ENCODE results near the gene PPP2R5A.
"Not testable (repeated sequence)": the region's sequence is repeated elsewhere in the genome, so short reads cannot be mapped to it uniquely, and the experiment has no call there.

Gene PPP2R5A

DNA sequence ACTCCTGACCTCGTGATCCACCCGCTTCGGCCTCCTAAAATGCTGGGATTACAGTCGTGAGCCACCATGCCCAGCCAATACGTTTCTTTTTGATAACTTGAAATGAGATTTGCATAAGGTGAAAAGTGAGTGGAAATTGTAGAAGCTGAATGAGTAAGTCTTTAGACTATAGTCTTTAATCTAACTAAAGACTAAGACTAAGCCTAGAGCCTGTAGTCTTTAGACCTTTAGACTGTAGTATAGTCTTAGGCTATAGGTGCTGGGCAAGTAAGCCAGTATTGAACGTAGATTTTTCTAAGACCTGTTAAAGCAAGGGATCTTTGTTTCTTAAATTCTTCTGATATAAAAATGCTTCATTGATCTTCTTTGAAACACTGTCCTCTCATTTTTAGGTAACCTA is 12.1 kb downstream of the PPP2R5A start:
- DNase-seq (ENCODE audit: insufficient read length, low spot score): no peak
- FAIRE-seq: no peak
- no peak for TF ChIP-seq POLR2A (IDR thresholded peaks at IDR 0.05; ENCODE audit: low read depth, low read length)

DNA sequence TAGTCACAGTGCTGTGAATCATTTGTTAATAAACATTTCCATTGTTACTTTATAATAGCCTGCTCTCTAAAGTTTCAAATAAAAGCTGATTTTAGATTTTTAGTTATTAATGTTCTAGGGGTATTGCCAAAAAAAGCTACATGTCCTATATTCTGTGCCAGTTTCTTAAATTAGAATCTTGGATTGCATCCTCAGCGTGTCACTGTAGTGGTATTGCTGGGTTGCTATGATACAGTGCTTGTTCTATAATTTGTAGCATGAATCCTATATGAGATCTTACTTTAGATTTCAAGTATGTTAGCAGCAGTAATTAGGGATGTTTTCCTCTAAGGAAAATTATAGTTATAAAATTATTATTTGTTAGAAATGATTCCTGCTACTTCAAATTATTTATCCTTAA is 16.4 kb downstream of the PPP2R5A start:
- DNase-seq (ENCODE audit: insufficient read length, low spot score): no peak
- FAIRE-seq: no peak
- TF ChIP-seq POLR2A (IDR thresholded peaks at IDR 0.05; ENCODE audit: low read depth, low read length): no peak

DNA sequence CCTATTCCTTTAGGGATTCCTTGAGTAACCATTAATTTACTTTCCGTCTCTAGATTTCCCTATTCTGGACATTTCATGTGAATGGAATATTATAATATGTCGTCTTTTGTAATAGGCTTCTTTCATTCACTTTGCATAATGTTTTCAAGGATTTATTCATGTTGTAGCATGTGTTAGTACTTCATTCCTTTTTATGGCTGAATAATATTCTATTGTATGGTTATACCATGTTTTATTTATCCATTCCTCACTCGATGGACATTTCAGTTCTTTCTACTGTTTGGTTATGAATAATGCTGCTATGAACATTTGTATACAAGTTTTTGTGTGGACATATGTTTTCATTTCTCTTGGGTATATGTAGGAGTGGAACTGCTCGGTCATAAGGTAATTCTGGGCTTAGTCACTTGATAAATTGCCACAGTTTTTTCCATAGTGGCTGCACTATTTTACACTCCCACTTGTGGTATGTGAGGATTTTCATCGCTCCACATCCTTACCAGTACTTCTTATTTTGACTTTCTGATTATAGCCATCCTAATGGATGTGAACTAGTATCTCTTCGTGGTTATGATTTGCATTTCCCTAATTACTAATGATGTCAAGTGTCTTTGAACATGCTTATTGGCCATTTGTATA is 17.7 kb downstream of the PPP2R5A start:
- DNase-seq (ENCODE audit: insufficient read length, low spot score): no peak
- peak; percentile 43 for FAIRE-seq
- TF ChIP-seq POLR2A (IDR thresholded peaks at IDR 0.05; ENCODE audit: low read depth, low read length): no peak

DNA sequence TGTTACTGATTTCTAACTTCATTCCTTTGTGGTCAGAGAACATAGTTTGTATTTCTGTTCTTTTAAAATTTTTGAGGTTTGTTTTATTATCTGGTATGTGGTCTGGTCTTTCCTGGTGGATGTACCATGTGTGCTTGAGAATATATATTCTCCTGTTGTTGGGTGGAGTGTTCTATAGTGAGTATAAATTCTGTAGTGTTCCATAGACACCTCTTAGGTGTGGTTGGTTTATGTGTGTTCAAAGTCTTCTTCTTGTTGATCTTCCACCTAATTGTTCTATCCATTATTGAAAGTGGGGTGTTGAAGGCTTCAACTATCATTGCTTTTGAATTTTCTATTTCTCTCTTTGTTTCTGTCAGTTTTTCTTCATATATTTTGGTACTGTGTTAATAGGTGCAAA is 20.1 kb downstream of the PPP2R5A start:
- FAIRE-seq (no peak), DNase-seq (ENCODE audit: insufficient read length, low spot score) (no peak)
- no peak for TF ChIP-seq POLR2A (IDR thresholded peaks at IDR 0.05; ENCODE audit: low read depth, low read length)

DNA sequence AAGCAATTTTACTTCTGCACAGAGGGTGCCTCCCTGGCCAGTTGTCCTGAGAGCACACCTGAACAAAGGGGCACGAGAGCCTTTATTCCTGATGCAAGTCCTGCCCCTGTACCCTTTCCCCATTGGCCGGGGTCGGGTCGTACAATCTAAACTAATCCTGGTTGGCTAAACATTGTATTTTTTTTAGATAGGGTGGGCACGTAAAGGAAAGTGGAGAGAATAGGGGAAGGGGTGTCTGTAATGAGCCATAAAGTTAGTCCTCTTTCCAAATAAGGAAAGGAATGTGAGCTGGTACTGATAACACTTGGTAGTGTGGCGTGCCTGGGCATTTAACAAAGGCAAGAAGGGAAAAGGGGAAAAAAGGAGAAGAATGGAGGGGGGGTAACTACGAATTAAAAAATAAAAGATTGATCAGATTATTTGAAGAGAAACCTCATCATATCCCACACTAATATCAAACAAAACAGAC is 20.8 kb downstream of the PPP2R5A start:
- DNase-seq (ENCODE audit: insufficient read length, low spot score); FAIRE-seq: not testable (repeated sequence)

DNA sequence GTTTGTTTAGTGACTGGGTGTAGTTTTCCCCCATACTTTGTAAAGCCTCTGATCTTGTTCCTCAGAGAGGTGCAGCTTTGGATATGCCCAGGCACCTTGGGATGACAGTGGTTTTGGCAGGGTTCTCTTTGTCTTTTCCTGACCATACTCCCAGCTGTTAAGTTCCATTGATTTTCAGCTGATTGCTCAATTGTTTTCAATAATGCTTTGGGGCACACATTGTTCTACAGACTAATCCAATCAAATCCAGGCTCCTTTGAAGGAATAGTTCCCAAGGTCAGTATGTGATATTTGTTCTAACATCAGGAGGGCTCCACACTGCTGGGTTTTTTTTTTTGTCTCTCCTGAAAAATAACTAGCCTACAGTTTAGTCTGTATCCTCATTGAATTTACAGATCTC is 24.8 kb downstream of the PPP2R5A start:
- no peak for TF ChIP-seq POLR2A (IDR thresholded peaks at IDR 0.05; ENCODE audit: low read depth, low read length)
- DNase-seq (ENCODE audit: insufficient read length, low spot score) (no peak), FAIRE-seq (no peak)

DNA sequence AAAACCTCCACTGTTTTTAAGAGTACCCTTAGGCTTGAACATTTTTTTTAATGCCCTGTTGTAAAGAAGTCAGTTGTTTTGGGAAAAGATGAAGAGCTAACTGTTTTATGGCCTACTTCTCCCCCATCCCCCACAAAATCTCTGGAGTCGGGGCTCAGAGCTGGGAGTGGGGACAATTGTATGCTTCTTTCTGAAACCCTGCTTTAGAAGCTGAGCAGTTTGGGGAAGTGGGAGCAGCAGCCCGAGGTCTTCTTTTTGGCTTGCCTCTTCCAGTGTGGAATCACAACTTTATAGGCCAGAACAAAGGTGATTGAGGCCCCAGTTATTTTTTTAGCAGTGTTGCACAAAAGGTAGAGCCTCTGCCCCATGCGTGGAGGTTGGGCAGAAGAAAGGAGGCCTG is 25.2 kb downstream of the PPP2R5A start:
- DNase-seq (ENCODE audit: insufficient read length, low spot score) (no peak), FAIRE-seq (no peak)
- TF ChIP-seq POLR2A (IDR thresholded peaks at IDR 0.05; ENCODE audit: low read depth, low read length): no peak

DNA sequence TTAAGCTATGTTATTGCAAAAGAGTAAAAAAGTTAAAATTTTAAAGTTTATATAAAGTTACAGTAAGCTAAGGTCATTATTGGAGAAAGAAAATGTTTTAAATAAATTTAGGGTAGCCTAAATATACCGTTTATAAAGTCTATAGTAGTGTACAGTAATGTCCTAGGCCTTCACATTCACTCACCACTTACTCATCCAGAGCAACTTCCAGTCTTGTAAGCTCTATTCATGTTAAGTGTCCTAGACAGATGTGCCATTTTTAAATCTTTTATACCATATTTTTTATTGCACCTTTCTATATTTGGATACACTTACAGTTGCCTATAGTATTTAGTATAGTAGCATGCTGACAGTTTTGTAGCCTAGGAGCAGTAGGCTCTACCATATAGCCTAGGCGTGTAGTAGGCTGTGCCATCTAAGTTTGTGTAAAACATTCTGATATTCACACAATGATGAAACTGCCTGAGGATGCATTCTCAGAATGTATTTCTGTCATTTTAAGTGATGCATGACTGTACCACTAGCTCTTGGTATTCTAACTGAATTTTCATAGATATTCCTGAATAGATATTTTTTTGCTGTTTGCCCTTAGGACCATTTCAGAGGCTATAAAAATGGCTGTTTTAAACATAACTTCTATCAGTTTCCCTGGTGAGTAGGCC is 26.8 kb downstream of the PPP2R5A start:
- FAIRE-seq (no peak), DNase-seq (ENCODE audit: insufficient read length, low spot score) (no peak)
- TF ChIP-seq POLR2A (IDR thresholded peaks at IDR 0.05; ENCODE audit: low read depth, low read length): no peak

DNA sequence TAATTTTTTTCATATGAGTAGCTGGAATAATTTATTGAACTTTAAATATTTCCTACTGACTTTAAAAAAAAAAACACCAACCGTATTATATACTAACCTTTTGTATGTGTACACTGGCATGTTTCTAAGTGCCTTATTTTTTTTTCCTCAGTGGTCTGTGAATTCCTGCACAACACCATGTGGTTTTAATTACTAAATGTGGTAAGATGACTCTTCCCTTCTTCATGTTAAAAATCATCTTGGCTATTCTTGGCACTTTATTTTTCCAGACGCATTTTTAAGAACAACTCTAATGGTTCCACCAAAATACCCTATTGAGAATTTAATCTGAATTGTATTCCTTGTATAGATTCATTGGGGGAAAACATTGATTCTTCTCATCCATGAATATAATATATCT is 28.4 kb downstream of the PPP2R5A start:
- no peak for TF ChIP-seq POLR2A (IDR thresholded peaks at IDR 0.05; ENCODE audit: low read depth, low read length)
- FAIRE-seq (no peak), DNase-seq (ENCODE audit: insufficient read length, low spot score) (no peak)

DNA sequence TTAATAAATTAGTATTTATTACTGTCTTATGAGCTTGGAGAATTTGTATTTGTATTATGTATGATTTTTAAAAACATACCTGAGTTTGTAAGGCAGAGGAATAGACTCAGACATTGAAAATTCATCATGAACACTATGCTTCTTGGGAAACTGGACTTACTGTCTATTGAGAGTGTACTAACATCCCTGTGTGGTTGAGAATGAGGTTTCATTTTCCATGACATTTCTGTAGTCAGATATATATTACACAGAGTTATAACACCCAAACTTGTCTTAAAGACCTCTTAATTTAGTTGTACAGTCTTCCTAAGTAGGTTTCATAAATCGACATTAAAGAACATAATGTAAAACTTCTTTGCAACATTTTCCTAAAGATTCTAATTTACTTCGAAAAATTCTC is 30.0 kb downstream of the PPP2R5A start:
- DNase-seq (ENCODE audit: insufficient read length, low spot score): no peak
- no peak for FAIRE-seq
- no peak for TF ChIP-seq POLR2A (IDR thresholded peaks at IDR 0.05; ENCODE audit: low read depth, low read length)

DNA sequence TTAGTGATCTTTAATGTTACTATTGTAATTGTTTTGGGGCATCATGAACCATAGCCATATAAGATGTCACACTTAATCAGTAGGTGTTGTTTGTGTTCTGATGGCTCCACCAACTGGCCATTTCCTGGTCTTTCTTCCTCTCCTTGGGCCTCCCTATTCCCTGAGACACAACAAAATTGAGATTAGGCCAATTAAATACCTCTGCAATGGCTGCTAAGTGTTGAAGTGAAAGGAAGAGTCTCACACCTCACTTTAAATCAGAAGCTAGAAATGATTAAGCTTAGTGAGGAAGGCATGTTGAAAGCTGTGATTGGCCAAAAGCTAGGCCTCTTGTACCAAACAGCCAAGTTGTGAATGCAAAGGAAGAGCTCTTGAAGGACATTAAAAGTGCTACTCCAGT is 30.7 kb downstream of the PPP2R5A start:
- no peak for DNase-seq (ENCODE audit: insufficient read length, low spot score)
- TF ChIP-seq POLR2A (IDR thresholded peaks at IDR 0.05; ENCODE audit: low read depth, low read length): no peak
- peak; percentile 23 for FAIRE-seq

DNA sequence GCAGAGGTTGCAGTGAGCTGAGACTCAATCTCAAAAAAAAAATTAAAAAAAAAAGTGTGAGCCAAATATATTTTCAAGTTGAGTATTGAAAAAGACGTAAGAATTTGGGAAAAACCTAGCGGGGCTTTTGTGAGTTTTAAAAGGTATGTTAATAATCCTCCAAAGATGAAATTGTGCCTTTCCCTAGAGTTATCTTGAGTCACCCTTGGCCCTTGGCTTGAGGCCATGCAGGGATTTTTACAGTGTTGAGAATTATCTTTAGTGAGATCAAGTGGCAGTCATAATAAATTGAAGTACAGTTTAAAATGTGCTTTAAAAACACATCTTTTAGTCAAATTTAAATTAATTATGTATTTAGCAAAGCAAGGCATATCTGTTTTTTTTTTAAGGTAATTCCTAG is 32.7 kb downstream of the PPP2R5A start:
- no peak for FAIRE-seq

DNA sequence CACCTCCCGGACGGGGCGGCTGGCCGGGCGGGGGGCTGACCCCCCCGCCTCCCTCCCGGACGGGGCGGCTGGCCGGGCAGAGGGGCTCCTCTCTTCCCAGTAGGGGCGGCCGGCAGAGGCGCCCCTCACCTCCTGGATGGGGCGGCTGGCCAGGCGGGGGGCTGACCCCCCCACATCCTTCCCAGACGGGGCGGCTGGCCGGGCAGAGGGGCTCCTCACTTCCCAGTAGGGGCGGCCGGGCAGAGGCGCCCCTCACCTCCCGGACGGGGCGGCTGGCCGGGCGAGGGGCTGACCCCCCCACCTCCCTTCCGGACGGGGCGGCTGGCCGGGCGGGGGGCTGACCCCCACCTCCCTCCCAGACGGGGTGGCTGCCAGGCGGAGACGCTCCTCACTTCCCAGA is 35.8 kb downstream of the PPP2R5A start:
- DNase-seq (ENCODE audit: insufficient read length, low spot score); FAIRE-seq: not testable (repeated sequence)

More for the DNA sequence above, 32.7 kb downstream of the PPP2R5A start:
- DNase-seq (ENCODE audit: insufficient read length, low spot score): no peak
- no peak for TF ChIP-seq POLR2A (IDR thresholded peaks at IDR 0.05; ENCODE audit: low read depth, low read length)

DNA sequence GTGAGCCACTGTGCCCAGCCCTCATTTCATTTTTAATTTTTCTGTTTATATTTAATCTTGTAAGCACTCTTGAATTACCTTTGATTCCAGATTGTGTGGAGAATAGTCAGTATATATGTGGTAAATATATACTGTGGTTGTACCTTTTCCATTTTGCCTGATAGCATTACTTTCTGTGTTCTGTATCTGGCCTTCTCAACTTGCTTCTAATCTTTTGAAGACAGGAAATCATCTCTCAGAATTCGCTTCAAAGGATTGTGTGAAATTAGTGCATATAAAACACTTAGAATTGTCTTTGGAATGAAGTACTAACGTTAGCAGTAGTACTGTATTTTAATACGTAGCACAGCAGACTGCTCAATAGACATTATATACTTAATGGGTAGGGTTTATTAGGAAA is 37.9 kb downstream of the PPP2R5A start:
- TF ChIP-seq POLR2A (IDR thresholded peaks at IDR 0.05; ENCODE audit: low read depth, low read length): no peak
- DNase-seq (ENCODE audit: insufficient read length, low spot score) (no peak), FAIRE-seq (no peak)

DNA sequence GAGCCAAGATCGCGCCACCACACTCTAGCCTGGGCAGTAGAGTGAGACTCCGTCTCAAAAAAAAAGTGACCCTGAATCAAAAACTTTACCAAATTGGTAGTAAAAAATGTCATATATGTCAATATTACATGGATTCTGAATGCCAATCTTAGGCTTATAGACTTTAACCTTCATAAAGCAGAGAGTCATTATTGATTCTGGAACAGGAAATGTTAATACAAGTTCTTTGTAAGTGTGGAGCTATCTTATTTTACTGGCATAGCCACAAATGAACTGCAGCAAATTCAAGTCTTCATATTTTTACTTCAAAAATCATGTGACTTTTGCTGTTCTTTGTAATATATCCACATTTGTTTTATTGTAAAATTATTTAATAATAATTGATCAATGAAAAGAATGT is 41.3 kb downstream of the PPP2R5A start:
- DNase-seq (ENCODE audit: insufficient read length, low spot score): no peak
- no peak for TF ChIP-seq POLR2A (IDR thresholded peaks at IDR 0.05; ENCODE audit: low read depth, low read length)
- no peak for FAIRE-seq
